Measurements from ENCODE around the gene TGFBR3. TPM values are rescaled to one million over a fixed set of nuclear protein-coding genes. Genes with fewer than 3 reads are reported as not detected.
A peak's percentile ranks its signal among the peaks of the same experiment; 100 is the strongest.

Gene TGFBR3
- total RNA-seq, 4 donors from 2014 or later = 32.9 to 138 (median 58.8) TPM

DNA sequence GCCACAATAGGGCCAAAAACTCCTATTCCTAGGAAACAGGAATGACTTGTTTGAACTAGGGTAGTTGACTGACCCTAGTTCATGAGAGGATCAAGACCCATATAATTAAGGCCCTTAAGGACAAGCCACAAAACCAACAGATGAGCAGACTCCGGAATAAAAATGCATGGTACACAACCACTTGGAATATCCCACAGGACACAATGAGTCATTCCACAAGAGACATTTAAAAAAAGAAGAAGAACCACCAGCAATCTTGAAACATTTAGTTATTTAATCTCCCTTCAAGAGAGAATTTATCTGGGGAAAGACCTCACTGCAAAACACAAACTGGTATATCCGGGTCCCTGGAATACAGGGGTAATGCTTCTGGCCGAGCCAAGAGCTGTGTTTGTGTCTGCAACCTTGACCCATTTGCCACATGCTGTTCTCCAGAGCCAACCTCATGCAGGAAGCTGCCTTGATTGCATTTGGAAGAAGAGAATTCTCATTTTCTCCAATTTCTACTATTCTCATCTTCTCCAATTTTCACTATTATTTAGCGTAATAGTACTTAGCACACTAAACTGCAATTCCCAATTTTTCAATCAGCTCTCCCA lies 135.5 kb downstream of the TGFBR3 start:
- in situ Hi-C loops (cut with MboI; ENCODE audit: low pct_ligation_motif_present in 1 of 4, low pct_unique_long_range_greater_than_20kb in 1 of 4, low sequenced_read_pairs in 3 of 4) = no loop called here
- DNase-seq = no peak
- peaks cover 8 to 38% (median 18%) of the 10 kb centered on the region in 4 donors for H3K4me1 ChIP-seq

DNA sequence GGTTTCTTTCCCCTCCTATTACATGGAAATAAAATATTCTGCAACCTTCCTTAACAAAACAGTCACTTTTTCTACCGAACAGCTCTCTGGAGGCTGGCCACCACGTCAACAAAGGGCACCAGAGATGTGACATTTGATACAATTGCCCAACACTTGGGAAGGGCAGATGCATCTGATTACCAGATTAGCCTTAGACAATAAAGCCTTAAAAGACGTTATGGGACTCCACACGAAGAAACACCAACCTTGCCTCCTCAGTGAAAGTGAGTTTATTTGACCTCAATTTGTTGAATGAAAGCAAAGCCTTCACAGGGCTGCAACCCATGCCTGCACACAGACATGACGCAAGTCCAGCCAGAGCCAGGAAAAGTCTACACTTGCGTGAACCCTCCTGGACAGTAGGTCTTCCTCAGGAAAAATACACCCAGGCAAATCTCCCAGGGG lies 136.1 kb downstream of the TGFBR3 start:
- in situ Hi-C loops (cut with MboI; ENCODE audit: low pct_ligation_motif_present in 1 of 4, low pct_unique_long_range_greater_than_20kb in 1 of 4, low sequenced_read_pairs in 3 of 4) (no loop called here), intact Hi-C loops (cut with DNase I; ENCODE audit: low total_unique reads) (loop anchor here (10.0 kb wide), 2 partner anchors 85 to 135 kb away; partner anchors contain the start of gene TGFBR3)
- WGBS, 2 donors (ENCODE audit: low coverage in 1 of 2) = 78 to 79% methylated on average over 4 to 6 of the region's 6 CpGs
- no peaks in the 10 kb centered on the region for H3K27me3 ChIP-seq
- no peaks in the 10 kb centered on the region for H3K36me3 ChIP-seq
- H3K4me3 ChIP-seq = no peak overlapping the region
- H3K9me3 ChIP-seq = no peaks in the 10 kb centered on the region
- no peak for DNase-seq
- TF ChIP-seq CTCF (IDR thresholded peaks at IDR 0.05) (no peak), POLR2A (IDR thresholded peaks at IDR 0.05) (no peak)
- H3K27ac ChIP-seq = peak overlapping the region; percentile 55 to 79 (median 66)
- peaks cover 11 to 43% (median 21%) of the 10 kb centered on the region in 4 donors for H3K4me1 ChIP-seq

More for the DNA sequence above, 135.5 kb downstream of the TGFBR3 start:
- no peak overlapping the region for H3K4me3 ChIP-seq
- no peak for TF ChIP-seq POLR2AphosphoS5 (IDR thresholded peaks at IDR 0.05)
- no peak for TF ChIP-seq CTCF (IDR thresholded peaks at IDR 0.05)
- no peak for TF ChIP-seq POLR2A (IDR thresholded peaks at IDR 0.05)
- TF ChIP-seq EP300 (IDR thresholded peaks at IDR 0.05; ENCODE audit: low read depth) = no peak
- no peaks in the 10 kb centered on the region for H3K9me3 ChIP-seq
- H3K27me3 ChIP-seq = no peaks in the 10 kb centered on the region
- H3K36me3 ChIP-seq = no peaks in the 10 kb centered on the region
- WGBS, 2 donors (ENCODE audit: low coverage in 1 of 2) = 69 to 70% methylated on average over 4 of the region's 4 CpGs
- peak overlapping the region; percentile 55 to 79 (median 66) for H3K27ac ChIP-seq
- intact Hi-C loops (cut with DNase I; ENCODE audit: low total_unique reads) = loop anchor here (10.0 kb wide), 1 partner anchor 134 kb away; the partner anchor contains the start of gene TGFBR3

DNA sequence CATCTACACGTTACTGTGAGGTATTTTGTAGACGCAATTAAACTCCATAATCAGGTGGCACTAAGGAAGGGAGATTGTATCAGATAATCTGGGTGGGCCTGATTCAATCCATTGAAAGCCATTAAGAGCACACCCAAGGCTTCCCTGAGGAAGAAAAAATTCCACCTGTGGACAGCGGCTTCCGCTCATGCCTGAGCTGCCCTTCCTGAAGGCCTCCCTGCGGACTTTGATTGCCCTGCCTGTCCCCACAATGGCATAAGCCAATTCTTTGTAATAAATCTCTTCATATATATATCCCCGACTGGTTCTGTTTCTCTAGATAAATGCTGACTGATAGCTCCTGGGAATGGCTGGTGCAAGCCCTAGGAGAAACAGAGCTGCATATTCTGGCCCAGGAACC lies 138.3 kb downstream of the TGFBR3 start:
- Histone ChIP-seq H3K36me3 (no peaks in the 10 kb centered on the region), H3K9me3 (no peaks in the 10 kb centered on the region), H3K4me1 (peaks cover 17 to 40% (median 22%) of the 10 kb centered on the region in 4 donors), H3K27me3 (no peaks in the 10 kb centered on the region), H3K4me3 (no peak overlapping the region), H3K27ac (no peak overlapping the region)
- in situ Hi-C loops (cut with MboI; ENCODE audit: low pct_ligation_motif_present in 1 of 4, low pct_unique_long_range_greater_than_20kb in 1 of 4, low sequenced_read_pairs in 3 of 4) (no loop called here), intact Hi-C loops (cut with DNase I; ENCODE audit: low total_unique reads) (loop anchor here (10.0 kb wide), 1 partner anchor 87 kb away; no protein-coding TSS in a partner anchor)
- 81 to 91% methylated on average over 3 to 6 of the region's 6 CpGs for WGBS, 2 donors (ENCODE audit: low coverage in 1 of 2)
- TF ChIP-seq POLR2AphosphoS5 (IDR thresholded peaks at IDR 0.05) = no peak
- no peak for TF ChIP-seq CTCF (IDR thresholded peaks at IDR 0.05)
- TF ChIP-seq POLR2A (IDR thresholded peaks at IDR 0.05) = no peak
- TF ChIP-seq EP300 (IDR thresholded peaks at IDR 0.05; ENCODE audit: low read depth) = no peak
- DNase-seq = no peak

DNA sequence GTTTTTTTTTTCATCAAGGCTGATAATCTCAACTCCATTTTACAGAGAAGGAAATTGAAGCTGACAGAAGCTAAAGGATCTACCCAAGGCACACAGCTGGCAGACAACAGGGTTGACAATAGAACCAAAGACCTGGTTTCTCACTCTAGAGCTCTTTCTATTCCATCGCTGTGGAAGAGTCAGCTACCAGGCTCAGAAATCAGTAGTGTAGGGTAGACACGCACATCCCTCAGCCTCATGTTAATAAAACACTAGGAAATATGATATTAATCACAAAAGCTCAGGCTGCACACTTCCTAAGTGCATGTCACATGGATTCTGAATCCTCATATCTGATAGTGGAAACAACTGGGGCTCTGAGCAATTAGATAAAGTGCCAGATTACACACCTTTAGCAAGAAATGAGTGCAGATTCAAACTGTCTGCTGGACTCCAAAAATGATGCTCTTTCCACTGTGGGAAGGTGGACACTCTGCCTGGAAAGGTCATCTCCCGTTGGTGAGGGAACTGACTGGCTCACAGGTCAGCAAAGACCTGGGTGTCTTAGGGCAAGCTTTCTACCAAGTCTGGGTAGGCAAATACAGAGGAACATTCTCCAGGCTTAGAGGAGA lies 139.1 kb downstream of the TGFBR3 start:
- H3K36me3 ChIP-seq = no peaks in the 10 kb centered on the region
- H3K4me1 ChIP-seq = peaks cover 21 to 38% (median 25%) of the 10 kb centered on the region in 4 donors
- intact Hi-C loops (cut with DNase I; ENCODE audit: low total_unique reads) (loop anchor here (10.0 kb wide), 1 partner anchor 88 kb away; no protein-coding TSS in a partner anchor), in situ Hi-C loops (cut with MboI; ENCODE audit: low pct_ligation_motif_present in 1 of 4, low pct_unique_long_range_greater_than_20kb in 1 of 4, low sequenced_read_pairs in 3 of 4) (no loop called here)
- no peaks in the 10 kb centered on the region for H3K9me3 ChIP-seq
- 86 to 96% methylated on average over 2 to 3 of the region's 3 CpGs for WGBS, 2 donors (ENCODE audit: low coverage in 1 of 2)
- DNase-seq = no peak
- H3K4me3 ChIP-seq = no peak overlapping the region
- peak overlapping the region in 2 of 4 donors; percentile 24 for H3K27ac ChIP-seq
- no peaks in the 10 kb centered on the region for H3K27me3 ChIP-seq
- no peak for TF ChIP-seq CTCF (IDR thresholded peaks at IDR 0.05)
- TF ChIP-seq POLR2A (IDR thresholded peaks at IDR 0.05) = no peak
- TF ChIP-seq POLR2AphosphoS5 (IDR thresholded peaks at IDR 0.05) = no peak
- no peak for TF ChIP-seq EP300 (IDR thresholded peaks at IDR 0.05; ENCODE audit: low read depth)
